K562 (cell line): ENCODE results near the gene INTS12. TPM values are rescaled to one million over a fixed set of nuclear protein-coding genes. Genes with fewer than 3 reads are reported as not detected.

Source experiments
- CAMTA2 ChIP-seq: fragments of 250-450 bp; sonication (Bioruptor Pico); conservative IDR thresholded peaks from 2 replicates; pipeline ENCODE4 v1.5.1; 2022
- CBFB ChIP-seq: sonication (generic); formaldehyde crosslinking; IDR thresholded peaks from 2 replicates; pipeline ENCODE4 v1.4.0; 2020; ENCODE audit warnings: mild to moderate bottlenecking, missing genetic modification reagents
- CBX8 ChIP-seq: fragments of 200-600 bp; sonication (generic); IDR thresholded peaks from 2 replicates; pipeline ENCODE4 v1.6.1; 2012; ENCODE audit warnings: borderline replicate concordance, mixed run types, low read depth, mild to moderate bottlenecking, moderate library complexity, mixed read lengths, low read length, control low read depth, inconsistent platforms; ENCODE audit not compliant: poor library complexity, severe bottlenecking; ENCODE audit errors: extremely low read depth
- ETS2 ChIP-seq: IDR thresholded peaks from 2 replicates; pipeline ENCODE4 v1.6.1; 2016; ENCODE audit warnings: borderline replicate concordance, missing genetic modification characterization, mild to moderate bottlenecking, moderate library complexity, missing compliant biosample characterization; ENCODE audit not compliant: poor library complexity, severe bottlenecking
- HCFC1 ChIP-seq: IDR thresholded peaks from 2 replicates; pipeline ENCODE4 v1.6.1; 2012; ENCODE audit warnings: low read depth, low read length, improper control_type of control experiment
- MCM5 ChIP-seq: fragments of 450-650 bp; IDR thresholded peaks from 2 replicates; pipeline ENCODE4 v1.6.1; 2016; ENCODE audit warnings: low read depth
- NCOA4 ChIP-seq: fragments of 450-650 bp; IDR thresholded peaks from 2 replicates; pipeline ENCODE4 v1.6.1; 2018; ENCODE audit warnings: mild to moderate bottlenecking; ENCODE audit not compliant: partially characterized antibody
- NR2C1 ChIP-seq, 2 experiments: fragments of 450-650 bp; IDR thresholded peaks; 2 replicates each; pipeline ENCODE4 v1.6.1; 2017; ENCODE audit warnings: mild to moderate bottlenecking in 2 of 2, antibody characterized with exemption in 1 of 2, inconsistent platforms in 1 of 2, missing compliant biosample characterization in 1 of 2, missing genetic modification characterization in 1 of 2
- RFX7 ChIP-seq: fragments of 250-450 bp; sonication (Bioruptor Pico); IDR thresholded peaks from 2 replicates; pipeline ENCODE4 v1.5.1; 2021; ENCODE audit warnings: mild to moderate bottlenecking
- STAT5B ChIP-seq: fragments of 250-450 bp; sonication (Bioruptor Pico); IDR thresholded peaks from 2 replicates; pipeline ENCODE4 v1.8.0; 2021; ENCODE audit warnings: mild to moderate bottlenecking, inconsistent platforms
- ZNF133 ChIP-seq: fragments of 250-450 bp; sonication (Bioruptor Pico); IDR thresholded peaks from 2 replicates; pipeline ENCODE4 v1.4.0; 2020; ENCODE audit warnings: mild to moderate bottlenecking
- ZNF174 ChIP-seq: fragments of 250-450 bp; sonication (Bioruptor Pico); IDR thresholded peaks from 2 replicates; pipeline ENCODE4 v1.4.0; 2020; ENCODE audit warnings: mild to moderate bottlenecking
- polyA plus RNA-seq, 8 experiments: library from polyadenylated mRNA; depleted of rRNA in 4 of 8; stranded (reverse) in 5 of 8; unstranded in 3 of 8; fragments of >200 nt; fragmentation: Nextera tagmentation in 2 of 8; fragmentation: Illumina TruSeq in 1 of 8; extraction: Ambion mirVana in 2 of 8; extraction: Trizol in 1 of 8; gene quantifications; 2 replicates each; pipeline versions ENCODE4 v1.2.1 to v1.2.3, GENCODE V29; 2011 to 2014; ENCODE audit warnings: inconsistent platforms in 1 of 8, missing spikeins in 1 of 8
- total RNA-seq, 7 experiments: library from RNA; depleted of rRNA in 6 of 7; stranded (reverse); fragments of >200 nt in 6 of 7; fragmentation: Illumina TruSeq in 2 of 7; extraction: Trizol in 2 of 7; gene quantifications; 2 replicates each; pipeline versions ENCODE4 v1.2.1 to v1.2.3, GENCODE V29; 2011 to 2021; ENCODE audit warnings: low replicate concordance in 1 of 7
- TF ChIP-seq, protein P1 (sequence below), 2 experiments: fragments of 450-650 bp; formaldehyde crosslinking in 1 of 2; IDR thresholded peaks; 2 replicates each; pipeline versions ENCODE4 v1.4.0 to v1.6.1; 2014 to 2020; ENCODE audit warnings: mild to moderate bottlenecking in 2 of 2, borderline replicate concordance in 1 of 2, low read depth in 1 of 2
- TF ChIP-seq, protein P2 (sequence below), 2 experiments: fragments of 450-650 bp in 1 of 2; sonication (generic) in 1 of 2; formaldehyde crosslinking; conservative IDR thresholded peaks; 2 replicates each; pipeline versions ENCODE4 v1.4.0 to v1.8.1; 2020 to 2022; ENCODE audit warnings: mild to moderate bottlenecking in 1 of 2, missing genetic modification reagents in 1 of 2
- TF ChIP-seq, protein P3 (sequence below): fragments of 450-650 bp; IDR thresholded peaks from 2 replicates; pipeline ENCODE4 v1.6.1; 2016; ENCODE audit warnings: borderline replicate concordance

Gene INTS12
- total and polyA plus RNA-seq, 9 of the 15 experiments (the other 6 are each of a cell fraction or from before 2014, with no cell fraction given), result 24.5 to 82.9 (median 41.2) TPM

DNA sequence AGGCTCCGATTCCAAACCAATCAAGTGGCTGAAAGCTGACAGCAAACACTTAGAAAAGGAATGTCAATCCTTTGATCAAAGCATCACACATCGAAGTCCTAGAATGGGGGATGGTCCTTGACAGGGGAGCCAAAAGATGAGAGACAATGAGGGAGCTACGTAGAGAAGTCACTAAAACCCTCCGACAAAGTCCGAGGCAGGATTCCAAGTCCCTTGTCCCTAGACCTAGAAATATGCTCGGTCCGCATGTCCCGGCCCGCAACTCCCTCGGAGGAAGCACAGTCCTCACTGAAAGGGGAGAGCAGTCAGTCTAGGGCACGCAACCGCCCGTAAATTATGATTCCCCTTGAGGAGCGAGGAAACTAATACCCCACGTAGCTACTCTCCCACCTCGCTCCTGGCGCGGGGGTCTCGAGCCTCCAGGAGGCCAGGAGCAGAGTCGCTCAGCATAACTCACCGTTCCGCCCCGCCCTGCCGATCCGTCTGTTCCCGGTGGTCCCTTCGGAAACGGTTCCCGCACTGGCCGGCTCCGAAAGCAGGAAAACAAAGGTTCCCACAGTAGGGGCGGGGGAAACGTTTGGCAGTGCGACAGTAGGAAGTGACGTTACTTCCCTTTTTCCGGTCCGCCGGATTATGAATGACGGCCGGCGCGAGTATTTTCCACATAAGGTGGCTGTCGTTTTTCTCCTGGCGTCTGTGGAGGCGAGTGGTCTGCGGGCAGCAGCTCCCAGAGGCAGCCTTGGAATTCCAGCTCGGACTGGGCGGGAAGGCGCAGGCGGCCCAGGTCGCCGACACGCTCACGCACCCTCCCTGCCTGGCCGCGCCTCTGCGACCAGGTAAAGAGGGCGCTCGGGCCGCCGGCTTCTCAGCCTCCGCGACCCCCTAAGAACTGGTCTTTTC is at the start of gene INTS12, which contains the start of gene GSTCD (continued):
- TF ChIP-seq, protein P1, sequence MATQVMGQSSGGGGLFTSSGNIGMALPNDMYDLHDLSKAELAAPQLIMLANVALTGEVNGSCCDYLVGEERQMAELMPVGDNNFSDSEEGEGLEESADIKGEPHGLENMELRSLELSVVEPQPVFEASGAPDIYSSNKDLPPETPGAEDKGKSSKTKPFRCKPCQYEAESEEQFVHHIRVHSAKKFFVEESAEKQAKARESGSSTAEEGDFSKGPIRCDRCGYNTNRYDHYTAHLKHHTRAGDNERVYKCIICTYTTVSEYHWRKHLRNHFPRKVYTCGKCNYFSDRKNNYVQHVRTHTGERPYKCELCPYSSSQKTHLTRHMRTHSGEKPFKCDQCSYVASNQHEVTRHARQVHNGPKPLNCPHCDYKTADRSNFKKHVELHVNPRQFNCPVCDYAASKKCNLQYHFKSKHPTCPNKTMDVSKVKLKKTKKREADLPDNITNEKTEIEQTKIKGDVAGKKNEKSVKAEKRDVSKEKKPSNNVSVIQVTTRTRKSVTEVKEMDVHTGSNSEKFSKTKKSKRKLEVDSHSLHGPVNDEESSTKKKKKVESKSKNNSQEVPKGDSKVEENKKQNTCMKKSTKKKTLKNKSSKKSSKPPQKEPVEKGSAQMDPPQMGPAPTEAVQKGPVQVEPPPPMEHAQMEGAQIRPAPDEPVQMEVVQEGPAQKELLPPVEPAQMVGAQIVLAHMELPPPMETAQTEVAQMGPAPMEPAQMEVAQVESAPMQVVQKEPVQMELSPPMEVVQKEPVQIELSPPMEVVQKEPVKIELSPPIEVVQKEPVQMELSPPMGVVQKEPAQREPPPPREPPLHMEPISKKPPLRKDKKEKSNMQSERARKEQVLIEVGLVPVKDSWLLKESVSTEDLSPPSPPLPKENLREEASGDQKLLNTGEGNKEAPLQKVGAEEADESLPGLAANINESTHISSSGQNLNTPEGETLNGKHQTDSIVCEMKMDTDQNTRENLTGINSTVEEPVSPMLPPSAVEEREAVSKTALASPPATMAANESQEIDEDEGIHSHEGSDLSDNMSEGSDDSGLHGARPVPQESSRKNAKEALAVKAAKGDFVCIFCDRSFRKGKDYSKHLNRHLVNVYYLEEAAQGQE (IDR thresholded peaks at IDR 0.05; ENCODE audit: borderline replicate concordance), result no peak
- TF ChIP-seq, protein P1 (CRISPR knock-in tag; IDR thresholded peaks at IDR 0.05; ENCODE audit: low read depth), result no peak
- TF ChIP-seq STAT5B (CRISPR knock-in tag), result no peak
- TF ChIP-seq ZNF133 (CRISPR knock-in tag), result no peak
- TF ChIP-seq NR2C1 (IDR thresholded peaks at IDR 0.05), result peak; percentile 46; the same call in 1 of the 2 replicates
- peak; percentile 77 for TF ChIP-seq NR2C1 (tag; IDR thresholded peaks at IDR 0.05)
- TF ChIP-seq ZNF174 (CRISPR knock-in tag), result no peak
- no peak for TF ChIP-seq CBX8
- peak; percentile 90 for TF ChIP-seq HCFC1
- TF ChIP-seq RFX7 (CRISPR knock-in tag), result no peak
- no peak for TF ChIP-seq CAMTA2 (CRISPR knock-in tag)
- TF ChIP-seq, protein P2, sequence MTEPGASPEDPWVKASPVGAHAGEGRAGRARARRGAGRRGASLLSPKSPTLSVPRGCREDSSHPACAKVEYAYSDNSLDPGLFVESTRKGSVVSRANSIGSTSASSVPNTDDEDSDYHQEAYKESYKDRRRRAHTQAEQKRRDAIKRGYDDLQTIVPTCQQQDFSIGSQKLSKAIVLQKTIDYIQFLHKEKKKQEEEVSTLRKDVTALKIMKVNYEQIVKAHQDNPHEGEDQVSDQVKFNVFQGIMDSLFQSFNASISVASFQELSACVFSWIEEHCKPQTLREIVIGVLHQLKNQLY (CRISPR knock-in tag; conservative IDR thresholded peaks at IDR 0.05), result no peak
- no peak for TF ChIP-seq CBFB (CRISPR knock-in tag)
- no peak for TF ChIP-seq MCM5
- TF ChIP-seq, protein P3, sequence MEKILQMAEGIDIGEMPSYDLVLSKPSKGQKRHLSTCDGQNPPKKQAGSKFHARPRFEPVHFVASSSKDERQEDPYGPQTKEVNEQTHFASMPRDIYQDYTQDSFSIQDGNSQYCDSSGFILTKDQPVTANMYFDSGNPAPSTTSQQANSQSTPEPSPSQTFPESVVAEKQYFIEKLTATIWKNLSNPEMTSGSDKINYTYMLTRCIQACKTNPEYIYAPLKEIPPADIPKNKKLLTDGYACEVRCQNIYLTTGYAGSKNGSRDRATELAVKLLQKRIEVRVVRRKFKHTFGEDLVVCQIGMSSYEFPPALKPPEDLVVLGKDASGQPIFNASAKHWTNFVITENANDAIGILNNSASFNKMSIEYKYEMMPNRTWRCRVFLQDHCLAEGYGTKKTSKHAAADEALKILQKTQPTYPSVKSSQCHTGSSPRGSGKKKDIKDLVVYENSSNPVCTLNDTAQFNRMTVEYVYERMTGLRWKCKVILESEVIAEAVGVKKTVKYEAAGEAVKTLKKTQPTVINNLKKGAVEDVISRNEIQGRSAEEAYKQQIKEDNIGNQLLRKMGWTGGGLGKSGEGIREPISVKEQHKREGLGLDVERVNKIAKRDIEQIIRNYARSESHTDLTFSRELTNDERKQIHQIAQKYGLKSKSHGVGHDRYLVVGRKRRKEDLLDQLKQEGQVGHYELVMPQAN, result peak; percentile 75; the same call in 1 of the 2 replicates
- TF ChIP-seq ETS2 (tag), result no peak
- no peak for TF ChIP-seq NCOA4
